Neural cell (in vitro differentiated cells): ENCODE results near the gene CCR3. TPM values are rescaled to one million over a fixed set of nuclear protein-coding genes. Genes with fewer than 3 reads are reported as not detected.

Experiments used
- H2AFZ ChIP-seq: fragments of 200-600, 300-800 bp; sonication (generic), shearing (Covaris generic); 2 replicates; pipeline ENCODE4 v1.6.0; 2014; ENCODE audit warnings: low read depth, mild to moderate bottlenecking, antibody characterized with exemption, low read length, moderate library complexity
- H3F3A ChIP-seq: fragments of 200-600 bp; shearing (Covaris generic); 2 replicates; pipeline ENCODE4 v1.6.1; 2016; ENCODE audit warnings: mild to moderate bottlenecking, moderate library complexity, mixed read lengths, antibody characterized with exemption, low read length; ENCODE audit not compliant: insufficient read depth, poor library complexity, severe bottlenecking
- H3K27ac ChIP-seq: fragments of 200-600, 300-800 bp; sonication (generic), shearing (Covaris generic); 2 replicates; pipeline ENCODE4 v1.5.1; 2014; ENCODE audit warnings: mild to moderate bottlenecking, low read length, moderate library complexity
- H3K27me3 ChIP-seq: fragments of 300-800, 200-600 bp; sonication (generic), shearing (Covaris generic); 2 replicates; pipeline ENCODE4 v1.6.0; 2014; ENCODE audit warnings: mild to moderate bottlenecking, low read depth, low read length, moderate library complexity; ENCODE audit not compliant: insufficient read depth
- H3K36me3 ChIP-seq: fragments of 300-800, 200-600 bp; sonication (generic), shearing (Covaris generic); 2 replicates; pipeline ENCODE4 v1.5.1; 2014; ENCODE audit warnings: mild to moderate bottlenecking, antibody characterized with exemption, low read length, moderate library complexity; ENCODE audit not compliant: insufficient read depth
- H3K4me2 ChIP-seq: fragments of 300-800, 200-600 bp; sonication (generic), shearing (Covaris generic); 2 replicates; pipeline ENCODE4 v1.6.0; 2014; ENCODE audit warnings: mild to moderate bottlenecking, low read length
- H3K4me3 ChIP-seq: fragments of 300-800, 200-600 bp; sonication (generic), shearing (Covaris generic); 2 replicates; pipeline ENCODE4 v1.5.1; 2014; ENCODE audit warnings: mild to moderate bottlenecking, low read length, moderate library complexity
- H3K79me2 ChIP-seq: fragments of 200-600 bp; shearing (Covaris generic); replicated peaks from 2 replicates; pipeline ENCODE4 v1.6.0; 2014; ENCODE audit warnings: mild to moderate bottlenecking, low read length, moderate library complexity; ENCODE audit not compliant: insufficient read depth
- H3K9ac ChIP-seq: fragments of 300-800, 200-600 bp; sonication (generic), shearing (Covaris generic); 2 replicates; pipeline ENCODE4 v1.6.1; 2016; ENCODE audit warnings: mild to moderate bottlenecking, low read length, mixed read lengths
- H3K9me2 ChIP-seq: fragments of 200-600 bp; shearing (Covaris generic); 2 replicates; pipeline ENCODE4 v1.6.1; 2016; ENCODE audit warnings: mild to moderate bottlenecking, low read length, mixed read lengths; ENCODE audit not compliant: insufficient read depth
- H3K9me3 ChIP-seq: fragments of 200-600, 300-800 bp; sonication (generic), shearing (Covaris generic); 2 replicates; pipeline ENCODE4 v1.6.1; 2016; ENCODE audit warnings: mild to moderate bottlenecking, mixed run types, low read length, moderate library complexity, mixed read lengths
- H4K20me1 ChIP-seq: fragments of 200-600 bp; shearing (Covaris generic); 2 replicates; pipeline ENCODE4 v1.6.1; 2016; ENCODE audit warnings: mild to moderate bottlenecking, mixed run types; ENCODE audit not compliant: insufficient read depth
- CTCF ChIP-seq: fragments of 450-650 bp; IDR thresholded peaks from 2 replicates; pipeline ENCODE4 v1.5.1; 2014; ENCODE audit warnings: antibody characterized with exemption, mild to moderate bottlenecking, moderate library complexity; ENCODE audit not compliant: poor library complexity, severe bottlenecking
- EP300 ChIP-seq: fragments of 450-650 bp; conservative IDR thresholded peaks from 2 replicates; pipeline ENCODE4 v1.6.1; 2014; ENCODE audit warnings: antibody characterized with exemption, mild to moderate bottlenecking, moderate library complexity; ENCODE audit not compliant: poor library complexity, severe bottlenecking
- EZH2 ChIP-seq: fragments of 200-600, 300-800 bp; shearing (Covaris generic), sonication (generic); IDR thresholded peaks from 2 replicates; pipeline ENCODE4 v1.6.1; 2014; ENCODE audit warnings: antibody characterized with exemption, low read length, borderline replicate concordance, mild to moderate bottlenecking; ENCODE audit not compliant: insufficient read depth, poor library complexity, severe bottlenecking
- MXI1 ChIP-seq: fragments of 450-650 bp; conservative IDR thresholded peaks from 2 replicates; pipeline ENCODE4 v1.6.1; 2014; ENCODE audit warnings: antibody characterized with exemption, mild to moderate bottlenecking; ENCODE audit not compliant: poor library complexity, severe bottlenecking
- POLR2AphosphoS5 ChIP-seq: IDR thresholded peaks from 2 replicates; pipeline ENCODE4 v1.6.1; 2012
- RAD21 ChIP-seq: fragments of 450-650 bp; conservative IDR thresholded peaks from 2 replicates; pipeline ENCODE4 v1.6.1; 2014; ENCODE audit warnings: antibody characterized with exemption, mild to moderate bottlenecking, moderate library complexity
- REST ChIP-seq: IDR thresholded peaks from 2 replicates; pipeline ENCODE4 v1.6.1; 2012; ENCODE audit warnings: borderline replicate concordance
- SMC3 ChIP-seq: fragments of 450-650 bp; conservative IDR thresholded peaks from 2 replicates; pipeline ENCODE4 v1.6.1; 2014; ENCODE audit warnings: antibody characterized with exemption, mild to moderate bottlenecking, moderate library complexity; ENCODE audit not compliant: poor library complexity
- TAF1 ChIP-seq: IDR thresholded peaks from 2 replicates; pipeline ENCODE4 v1.6.1; 2012; ENCODE audit warnings: low read depth
- polyA plus RNA-seq: library from polyadenylated mRNA; depleted of rRNA; stranded (reverse); fragments of >200 nt; gene quantifications from 2 replicates; pipeline ENCODE4 v1.2.3, GENCODE V29; 2014

Gene CCR3
- polyA plus RNA-seq, 1 donor from 2014 or later: not detected

- Histone ChIP-seq H3K9me2 (no peaks in the 10 kb centered on the region), H3K27me3 (no peaks in the 10 kb centered on the region), H3K36me3 (no peaks in the 10 kb centered on the region), H3K9ac (no peak overlapping the region), H3K9me3 (no peaks in the 10 kb centered on the region), H3K79me2 (no peaks in the 10 kb centered on the region), H3F3A (no peaks in the 10 kb centered on the region), H3K27ac (no peak overlapping the region), H3K4me2 (no peak overlapping the region), H2AFZ (no peak overlapping the region), H3K4me3 (no peak overlapping the region), H4K20me1 (no peaks in the 10 kb centered on the region)
- TF ChIP-seq SMC3 (no peak), TAF1 (no peak), POLR2AphosphoS5 (no peak), RAD21 (no peak), EZH2 (no peak), CTCF (no peak), MXI1 (no peak), EP300 (no peak), REST (no peak)
These were observed 38.6 kb upstream of the CCR3 start for GRCh38 chr3:46203681-46204080.

- Histone ChIP-seq H4K20me1 (no peaks in the 10 kb centered on the region), H3K4me3 (no peak overlapping the region)
These were observed 36.8 kb upstream of the CCR3 start for GRCh38 chr3:46205286-46205960.

More at GRCh38 chr3:46205286-46205960, 36.8 kb upstream of the CCR3 start:
- H3K27me3 ChIP-seq: no peaks in the 10 kb centered on the region
- H3K9me3 ChIP-seq: no peaks in the 10 kb centered on the region
- H3F3A ChIP-seq: no peaks in the 10 kb centered on the region
- H3K36me3 ChIP-seq: no peaks in the 10 kb centered on the region
- no peaks in the 10 kb centered on the region for H3K9me2 ChIP-seq
- H3K9ac ChIP-seq: no peak overlapping the region
- H2AFZ ChIP-seq: no peak overlapping the region
- no peak overlapping the region for H3K4me2 ChIP-seq
- H3K27ac ChIP-seq: no peak overlapping the region
- no peaks in the 10 kb centered on the region for H3K79me2 ChIP-seq
- no peak for TF ChIP-seq MXI1
- TF ChIP-seq RAD21: no peak
- TF ChIP-seq SMC3: no peak
- TF ChIP-seq EP300: no peak
- TF ChIP-seq CTCF: no peak
- no peak for TF ChIP-seq EZH2
- no peak for TF ChIP-seq TAF1
- no peak for TF ChIP-seq POLR2AphosphoS5
- TF ChIP-seq REST: no peak
